Fibroblast of lung (primary cell): ENCODE results near the gene CASP4. TPM values are rescaled to one million over a fixed set of nuclear protein-coding genes. Genes with fewer than 3 reads are reported as not detected.

Experiments
- DNase-seq, 2 donors: peaks; one replicate each; pipeline versions ENCODE4 v3.0.0 to v3.0.0-alpha.2; 2010; ENCODE audit warnings: low read depth in 2 of 2
- H2AFZ ChIP-seq: 2 replicates; pipeline ENCODE4 v1.5.1; 2012; ENCODE audit warnings: low read length, control low read depth, inconsistent platforms
- H3K27ac ChIP-seq: 2 replicates; pipeline ENCODE4 v1.5.1; 2011; ENCODE audit warnings: low read length, control low read depth; ENCODE audit not compliant: insufficient read depth
- H3K27me3 ChIP-seq: 2 replicates; pipeline ENCODE4 v1.5.1; 2011; ENCODE audit warnings: mild to moderate bottlenecking, low read length; ENCODE audit not compliant: control insufficient read depth, insufficient read depth
- H3K36me3 ChIP-seq: 2 replicates; pipeline ENCODE4 v1.5.1; 2011; ENCODE audit warnings: low read length; ENCODE audit not compliant: control insufficient read depth, insufficient read depth
- H3K4me1 ChIP-seq: 2 replicates; pipeline ENCODE4 v1.5.1; 2011; ENCODE audit warnings: low read length; ENCODE audit not compliant: control insufficient read depth, insufficient read depth; ENCODE audit errors: extremely low read depth
- H3K4me2 ChIP-seq: 2 replicates; pipeline ENCODE4 v1.5.1; 2011; ENCODE audit warnings: low read length, control low read depth; ENCODE audit not compliant: insufficient read depth; ENCODE audit errors: extremely low read depth
- H3K4me3 ChIP-seq, 4 experiments: fragments of 200-600 bp in 1 of 4; sonication (generic) in 1 of 4; replicated peaks in 1 of 4; 2 replicates each; pipeline ENCODE4 v1.5.1; 2011 to 2016; ENCODE audit warnings: low read length in 4 of 4, low read depth in 3 of 4, mild to moderate bottlenecking in 3 of 4, control low read depth in 2 of 4, inconsistent platforms in 1 of 4, mixed read lengths in 1 of 4; ENCODE audit not compliant: insufficient read depth in 1 of 4; ENCODE audit errors: control extremely low read depth in 1 of 4
- H3K79me2 ChIP-seq: 2 replicates; pipeline ENCODE4 v1.5.1; 2012; ENCODE audit warnings: mild to moderate bottlenecking, low read length, inconsistent platforms; ENCODE audit not compliant: control insufficient read depth, insufficient read depth
- H3K9ac ChIP-seq: 2 replicates; pipeline ENCODE4 v1.5.1; 2011; ENCODE audit warnings: mild to moderate bottlenecking, low read length, control low read depth; ENCODE audit not compliant: insufficient read depth
- H3K9me3 ChIP-seq: 2 replicates; pipeline ENCODE4 v1.5.1; 2012; ENCODE audit warnings: low read depth, low read length; ENCODE audit not compliant: control insufficient read depth, insufficient read depth
- H4K20me1 ChIP-seq: 2 replicates; pipeline ENCODE4 v1.5.1; 2011; ENCODE audit warnings: low read length; ENCODE audit not compliant: control insufficient read depth, insufficient read depth; ENCODE audit errors: extremely low read depth
- EZH2 ChIP-seq: IDR thresholded peaks from 2 replicates; pipeline ENCODE4 v1.5.1; 2012; ENCODE audit warnings: low read length, control low read depth, mild to moderate bottlenecking; ENCODE audit errors: missing control alignments
- polyA plus RNA-seq, 2 donors: library from polyadenylated mRNA; depleted of rRNA in 1 of 2; stranded (reverse) in 1 of 2; unstranded in 1 of 2; fragments of >200 nt; gene quantifications; 2 replicates each; pipeline ENCODE4 v1.2.1, GENCODE V29; 2011 to 2012; ENCODE audit warnings: missing spikeins in 1 of 2
- total RNA-seq: library from RNA; depleted of rRNA; stranded (reverse); fragments of >200 nt; gene quantifications from 2 replicates; pipeline ENCODE4 v1.2.1, GENCODE V29; 2014
- TF ChIP-seq, protein P1 (sequence below), 2 donors: IDR thresholded peaks in 1 of 2; conservative IDR thresholded peaks in 1 of 2; 1 replicate in 1 of 2; 2 replicates in 1 of 2; pipeline ENCODE4 v1.5.1; 2011 to 2012; ENCODE audit warnings: low read length in 2 of 2, control low read depth in 1 of 2, inconsistent platforms in 1 of 2, low read depth in 1 of 2, mild to moderate bottlenecking in 1 of 2

The CASP4 gene
- total and polyA plus RNA-seq, 2 donors (not counting 1 experiment from before 2014, with no cell fraction given), result 196 to 204 TPM

DNA sequence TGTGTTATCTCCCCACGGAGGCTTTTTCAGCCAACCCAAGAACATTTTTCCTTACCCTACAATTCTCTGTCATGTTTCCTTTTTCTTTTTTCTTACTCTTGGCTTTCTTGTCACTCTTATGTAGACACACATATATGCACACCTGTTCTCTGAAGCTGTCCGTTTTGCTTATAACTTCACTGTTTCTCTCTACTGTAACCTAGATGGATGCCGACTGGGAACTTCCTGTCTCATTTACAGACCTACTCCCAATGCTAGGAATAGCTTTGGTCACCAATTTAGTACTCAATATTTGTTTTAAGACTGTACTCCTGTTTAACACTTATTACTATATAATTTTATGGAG, 60.2 kb downstream of the CASP4 start:
- no peaks in the 10 kb centered on the region for H3K27me3 ChIP-seq
- no peak for DNase-seq
- H4K20me1 ChIP-seq, result no peaks in the 10 kb centered on the region
- H3K9me3 ChIP-seq, result no peaks in the 10 kb centered on the region
- no peak overlapping the region for H3K27ac ChIP-seq
- H3K79me2 ChIP-seq, result no peaks in the 10 kb centered on the region
- no peaks in the 10 kb centered on the region for H3K36me3 ChIP-seq
- no peak overlapping the region for H3K4me3 ChIP-seq
- no peak overlapping the region for H2AFZ ChIP-seq
- no peak for TF ChIP-seq EZH2
- TF ChIP-seq, protein P1, sequence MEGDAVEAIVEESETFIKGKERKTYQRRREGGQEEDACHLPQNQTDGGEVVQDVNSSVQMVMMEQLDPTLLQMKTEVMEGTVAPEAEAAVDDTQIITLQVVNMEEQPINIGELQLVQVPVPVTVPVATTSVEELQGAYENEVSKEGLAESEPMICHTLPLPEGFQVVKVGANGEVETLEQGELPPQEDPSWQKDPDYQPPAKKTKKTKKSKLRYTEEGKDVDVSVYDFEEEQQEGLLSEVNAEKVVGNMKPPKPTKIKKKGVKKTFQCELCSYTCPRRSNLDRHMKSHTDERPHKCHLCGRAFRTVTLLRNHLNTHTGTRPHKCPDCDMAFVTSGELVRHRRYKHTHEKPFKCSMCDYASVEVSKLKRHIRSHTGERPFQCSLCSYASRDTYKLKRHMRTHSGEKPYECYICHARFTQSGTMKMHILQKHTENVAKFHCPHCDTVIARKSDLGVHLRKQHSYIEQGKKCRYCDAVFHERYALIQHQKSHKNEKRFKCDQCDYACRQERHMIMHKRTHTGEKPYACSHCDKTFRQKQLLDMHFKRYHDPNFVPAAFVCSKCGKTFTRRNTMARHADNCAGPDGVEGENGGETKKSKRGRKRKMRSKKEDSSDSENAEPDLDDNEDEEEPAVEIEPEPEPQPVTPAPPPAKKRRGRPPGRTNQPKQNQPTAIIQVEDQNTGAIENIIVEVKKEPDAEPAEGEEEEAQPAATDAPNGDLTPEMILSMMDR (conservative IDR thresholded peaks at IDR 0.05 in 1 of 2, IDR thresholded peaks at IDR 0.05 in 1 of 2; ENCODE audit: low read depth in 1 of 2, low read length in 2 of 2), result no peak
- H3K4me2 ChIP-seq, result no peak overlapping the region
- no peak overlapping the region for H3K9ac ChIP-seq
- no peaks in the 10 kb centered on the region for H3K4me1 ChIP-seq

DNA sequence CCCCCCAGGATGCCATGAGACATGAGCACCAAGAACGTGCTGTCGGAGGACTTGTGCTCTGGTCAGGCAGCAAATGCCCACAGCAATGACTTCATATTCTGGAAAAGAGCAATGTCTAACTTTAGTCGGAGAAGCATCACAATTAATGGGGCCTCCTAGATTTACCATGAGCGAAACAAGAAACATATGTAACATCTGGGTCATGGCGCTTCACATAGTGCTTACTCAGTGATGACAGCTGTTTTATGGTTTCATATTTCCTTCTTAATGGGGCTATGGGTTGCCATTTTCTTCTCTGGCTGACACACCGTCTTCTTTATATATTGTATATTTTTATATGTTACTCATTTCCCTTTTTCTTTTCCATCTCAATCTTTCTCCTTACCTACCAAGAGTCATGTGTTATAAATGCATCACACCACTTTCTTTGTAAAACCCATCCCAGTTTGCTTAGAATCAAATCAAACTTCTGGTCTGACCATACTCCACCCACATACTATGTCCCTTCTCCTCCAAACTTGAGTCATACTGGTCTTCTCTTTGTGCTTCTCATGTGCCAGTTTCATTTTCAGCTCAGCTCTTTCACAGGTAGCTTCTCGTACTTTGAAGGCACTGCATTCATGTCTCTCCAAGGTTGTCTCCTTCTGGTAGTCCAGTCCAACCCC, 60.7 kb downstream of the CASP4 start:
- H3K27ac ChIP-seq, result no peak overlapping the region
- DNase-seq, result peak; percentile 61 to 85
- H3K4me3 ChIP-seq, result no peak overlapping the region
- no peak overlapping the region for H3K4me2 ChIP-seq
- TF ChIP-seq EZH2, result no peak
- TF ChIP-seq, protein P1 (conservative IDR thresholded peaks at IDR 0.05 in 1 of 2, IDR thresholded peaks at IDR 0.05 in 1 of 2; ENCODE audit: low read depth in 1 of 2, low read length in 2 of 2), result no peak
- no peak overlapping the region for H2AFZ ChIP-seq
- H3K9me3 ChIP-seq, result no peaks in the 10 kb centered on the region
- H3K9ac ChIP-seq, result no peak overlapping the region
- H3K79me2 ChIP-seq, result no peaks in the 10 kb centered on the region
- H4K20me1 ChIP-seq, result no peaks in the 10 kb centered on the region
- H3K36me3 ChIP-seq, result no peaks in the 10 kb centered on the region
- H3K27me3 ChIP-seq, result no peaks in the 10 kb centered on the region
- H3K4me1 ChIP-seq, result no peaks in the 10 kb centered on the region

DNA sequence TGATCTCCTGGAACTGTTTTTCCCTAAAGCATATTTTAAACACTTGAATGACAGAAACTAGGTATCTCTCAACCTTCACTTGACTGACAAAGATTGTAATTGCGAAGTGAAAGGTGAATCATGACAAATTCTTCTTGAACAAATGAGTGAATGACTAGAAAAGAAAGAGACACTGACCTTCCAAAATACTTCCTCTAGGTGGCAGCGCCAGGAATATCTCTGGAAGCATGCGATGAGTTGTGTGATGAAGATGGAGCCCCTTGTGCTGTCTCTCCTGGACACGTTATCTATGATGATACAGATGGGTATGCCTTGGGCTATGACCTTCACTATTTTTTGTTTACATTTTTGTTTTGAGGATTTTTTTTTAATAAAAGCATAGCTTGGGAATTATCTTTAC, 63.1 kb downstream of the CASP4 start:
- TF ChIP-seq, protein P1 (conservative IDR thresholded peaks at IDR 0.05 in 1 of 2, IDR thresholded peaks at IDR 0.05 in 1 of 2; ENCODE audit: low read depth in 1 of 2, low read length in 2 of 2), result peak in 1 of 2 donors; percentile 6
- TF ChIP-seq EZH2, result no peak
- Histone ChIP-seq H2AFZ (no peak overlapping the region), H3K4me2 (no peak overlapping the region), H3K9ac (no peak overlapping the region), H3K4me1 (no peaks in the 10 kb centered on the region), H3K27ac (no peak overlapping the region), H3K79me2 (no peaks in the 10 kb centered on the region), H3K4me3 (no peak overlapping the region), H3K9me3 (no peaks in the 10 kb centered on the region), H4K20me1 (no peaks in the 10 kb centered on the region), H3K27me3 (no peaks in the 10 kb centered on the region), H3K36me3 (no peaks in the 10 kb centered on the region)
- no peak for DNase-seq
